PFSK-1 (cell line): Measurements from ENCODE around the gene ROBO1.

Experiments
- FOXP2 ChIP-seq: optimal IDR thresholded peaks from 2 replicates; pipeline ENCODE3; 2011; ENCODE audit warnings: borderline replicate concordance, control low read depth, inconsistent platforms; ENCODE audit not compliant: insufficient read depth; ENCODE audit errors: extremely low read length, extremely low read depth
- POLR2AphosphoS5 ChIP-seq: IDR thresholded peaks from 2 replicates; pipeline ENCODE4 v1.6.1; 2012; ENCODE audit warnings: low read depth, mild to moderate bottlenecking, control low read depth, low read length, moderate library complexity
- SIN3A ChIP-seq: IDR thresholded peaks from 2 replicates; pipeline ENCODE4 v1.6.1; 2012; ENCODE audit warnings: mild to moderate bottlenecking, low read length, moderate library complexity, borderline replicate concordance; ENCODE audit not compliant: insufficient read depth
- TAF1 ChIP-seq: IDR thresholded peaks from 2 replicates; pipeline ENCODE4 v1.6.1; 2012; ENCODE audit warnings: low read length, control low read depth, borderline replicate concordance; ENCODE audit not compliant: insufficient read depth
- TF ChIP-seq, protein P1 (sequence below), 2 experiments: IDR thresholded peaks; 2 replicates each; pipeline versions ENCODE4 v1.6.1 to v1.8.0; 2011 to 2012; ENCODE audit warnings: low read depth in 2 of 2, low read length in 2 of 2, control low read depth in 1 of 2, inconsistent platforms in 1 of 2, mild to moderate bottlenecking in 1 of 2, moderate library complexity in 1 of 2; ENCODE audit not compliant: insufficient read depth in 1 of 2

ROBO1 gene

DNA sequence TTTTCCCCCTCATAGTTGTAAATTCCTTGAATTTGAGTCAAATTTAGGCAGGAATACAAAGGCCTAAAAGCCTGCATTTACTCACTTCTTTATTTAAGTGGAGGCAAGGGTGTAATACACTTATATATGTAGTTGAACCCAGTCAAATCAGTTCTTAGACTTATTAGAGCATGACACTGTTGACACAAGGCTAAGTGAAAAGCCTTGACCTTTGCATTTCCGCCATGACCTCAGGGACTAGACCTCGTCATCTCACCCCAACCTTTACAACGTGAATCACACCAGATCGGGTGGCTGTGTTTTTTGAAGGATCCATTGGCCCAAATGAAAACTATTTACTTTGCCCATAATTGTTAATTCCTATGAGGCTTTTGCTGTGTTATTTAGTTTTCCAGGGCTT, 774.4 kb downstream of the ROBO1 start:
- TF ChIP-seq SIN3A = no peak
- TF ChIP-seq TAF1 = no peak
- no peak for TF ChIP-seq POLR2AphosphoS5
- peak; percentile 30 for TF ChIP-seq FOXP2
- TF ChIP-seq, protein P1, sequence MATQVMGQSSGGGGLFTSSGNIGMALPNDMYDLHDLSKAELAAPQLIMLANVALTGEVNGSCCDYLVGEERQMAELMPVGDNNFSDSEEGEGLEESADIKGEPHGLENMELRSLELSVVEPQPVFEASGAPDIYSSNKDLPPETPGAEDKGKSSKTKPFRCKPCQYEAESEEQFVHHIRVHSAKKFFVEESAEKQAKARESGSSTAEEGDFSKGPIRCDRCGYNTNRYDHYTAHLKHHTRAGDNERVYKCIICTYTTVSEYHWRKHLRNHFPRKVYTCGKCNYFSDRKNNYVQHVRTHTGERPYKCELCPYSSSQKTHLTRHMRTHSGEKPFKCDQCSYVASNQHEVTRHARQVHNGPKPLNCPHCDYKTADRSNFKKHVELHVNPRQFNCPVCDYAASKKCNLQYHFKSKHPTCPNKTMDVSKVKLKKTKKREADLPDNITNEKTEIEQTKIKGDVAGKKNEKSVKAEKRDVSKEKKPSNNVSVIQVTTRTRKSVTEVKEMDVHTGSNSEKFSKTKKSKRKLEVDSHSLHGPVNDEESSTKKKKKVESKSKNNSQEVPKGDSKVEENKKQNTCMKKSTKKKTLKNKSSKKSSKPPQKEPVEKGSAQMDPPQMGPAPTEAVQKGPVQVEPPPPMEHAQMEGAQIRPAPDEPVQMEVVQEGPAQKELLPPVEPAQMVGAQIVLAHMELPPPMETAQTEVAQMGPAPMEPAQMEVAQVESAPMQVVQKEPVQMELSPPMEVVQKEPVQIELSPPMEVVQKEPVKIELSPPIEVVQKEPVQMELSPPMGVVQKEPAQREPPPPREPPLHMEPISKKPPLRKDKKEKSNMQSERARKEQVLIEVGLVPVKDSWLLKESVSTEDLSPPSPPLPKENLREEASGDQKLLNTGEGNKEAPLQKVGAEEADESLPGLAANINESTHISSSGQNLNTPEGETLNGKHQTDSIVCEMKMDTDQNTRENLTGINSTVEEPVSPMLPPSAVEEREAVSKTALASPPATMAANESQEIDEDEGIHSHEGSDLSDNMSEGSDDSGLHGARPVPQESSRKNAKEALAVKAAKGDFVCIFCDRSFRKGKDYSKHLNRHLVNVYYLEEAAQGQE (IDR thresholded peaks at IDR 0.05; ENCODE audit: insufficient read depth in 1 of 2, low read depth in 2 of 2, low read length in 2 of 2) = no peak

DNA sequence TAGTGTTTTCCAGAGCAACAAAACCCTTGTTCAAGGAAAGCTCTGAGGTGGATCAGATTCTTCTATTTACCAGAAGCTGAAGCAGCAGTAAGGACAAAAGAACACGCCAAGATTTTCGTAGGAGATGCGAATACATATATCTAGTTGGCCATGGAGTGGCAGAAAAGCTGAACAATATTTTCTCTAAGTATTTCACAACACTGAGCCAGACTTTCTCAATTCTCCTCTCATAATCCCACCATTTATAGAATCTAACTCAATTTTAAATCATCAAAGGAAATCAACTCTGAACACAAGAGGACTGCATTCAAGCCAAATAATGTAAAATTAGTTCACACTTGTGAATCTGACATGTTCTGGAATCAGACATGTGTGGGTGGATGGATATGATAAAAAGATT, 775.0 kb downstream of the ROBO1 start:
- TF ChIP-seq, protein P1 (IDR thresholded peaks at IDR 0.05; ENCODE audit: insufficient read depth in 1 of 2, low read depth in 2 of 2, low read length in 2 of 2) = no peak
- TF ChIP-seq SIN3A = no peak
- TF ChIP-seq FOXP2 = no peak
- no peak for TF ChIP-seq TAF1
- no peak for TF ChIP-seq POLR2AphosphoS5

DNA sequence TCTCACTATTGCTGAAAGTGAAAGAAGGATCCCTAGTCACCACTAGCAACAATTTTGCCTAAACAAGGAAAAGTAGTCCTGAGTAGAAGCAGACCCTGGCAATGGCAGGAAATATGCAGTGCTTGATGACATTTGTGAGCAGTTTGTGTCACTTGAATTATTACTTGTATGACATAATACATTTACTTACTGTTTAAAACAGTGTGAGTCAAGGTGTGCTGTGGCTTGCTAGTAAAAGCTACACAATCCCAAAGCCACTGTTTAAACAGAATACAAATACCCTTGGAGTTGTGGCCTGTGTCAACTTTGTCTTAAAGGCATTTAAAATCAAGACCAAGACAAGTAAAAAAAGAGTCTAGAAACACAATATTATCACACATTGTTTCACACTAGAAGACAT, 775.4 kb downstream of the ROBO1 start:
- TF ChIP-seq, protein P1 (IDR thresholded peaks at IDR 0.05; ENCODE audit: insufficient read depth in 1 of 2, low read depth in 2 of 2, low read length in 2 of 2) = no peak
- no peak for TF ChIP-seq TAF1
- TF ChIP-seq FOXP2 = no peak
- no peak for TF ChIP-seq SIN3A
- TF ChIP-seq POLR2AphosphoS5 = no peak

DNA sequence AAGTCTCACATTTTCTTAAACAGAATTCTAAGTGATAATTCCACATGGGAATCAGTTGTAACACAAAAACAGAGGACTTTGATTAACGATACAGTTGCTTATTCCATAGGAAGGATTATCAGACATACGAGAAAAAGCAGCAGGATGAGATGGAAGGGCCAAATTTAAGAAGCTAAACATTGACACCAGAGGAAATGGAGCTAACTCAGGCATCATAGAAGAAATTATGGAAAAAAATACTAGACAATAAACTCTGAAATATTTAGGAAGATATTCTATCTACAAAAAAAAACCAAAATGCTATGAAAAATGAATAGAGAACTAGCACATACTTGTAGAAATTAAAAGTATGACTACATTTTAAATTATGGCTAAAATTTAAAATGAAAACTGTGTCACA, 776.1 kb downstream of the ROBO1 start:
- TF ChIP-seq, protein P1 (IDR thresholded peaks at IDR 0.05; ENCODE audit: insufficient read depth in 1 of 2, low read depth in 2 of 2, low read length in 2 of 2) = no peak
- no peak for TF ChIP-seq FOXP2
- TF ChIP-seq POLR2AphosphoS5 = no peak
- no peak for TF ChIP-seq TAF1
- TF ChIP-seq SIN3A = no peak

DNA sequence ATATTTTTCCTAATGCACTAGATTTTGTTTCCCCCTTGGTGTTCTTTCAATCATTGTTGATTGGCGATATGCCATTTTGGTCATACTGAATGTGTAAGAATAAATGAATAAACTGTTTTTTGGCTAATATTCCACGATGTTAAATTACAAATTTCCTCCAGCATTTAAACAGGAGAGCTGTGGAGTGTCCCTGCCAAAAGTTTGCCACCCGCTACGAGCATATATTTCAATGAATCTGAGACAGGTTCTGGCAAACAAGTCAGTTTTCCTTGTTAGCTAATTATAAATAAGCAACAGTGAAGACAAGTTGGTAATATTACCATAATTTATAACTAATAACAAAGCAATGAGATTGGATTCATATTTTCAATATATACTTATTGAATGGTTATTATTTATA, 777.6 kb downstream of the ROBO1 start:
- no peak for TF ChIP-seq FOXP2
- no peak for TF ChIP-seq SIN3A
- TF ChIP-seq POLR2AphosphoS5 = no peak
- TF ChIP-seq, protein P1 (IDR thresholded peaks at IDR 0.05; ENCODE audit: insufficient read depth in 1 of 2, low read depth in 2 of 2, low read length in 2 of 2) = no peak
- no peak for TF ChIP-seq TAF1
